ENCODE measurements around the gene MAP7D2.

DNA sequence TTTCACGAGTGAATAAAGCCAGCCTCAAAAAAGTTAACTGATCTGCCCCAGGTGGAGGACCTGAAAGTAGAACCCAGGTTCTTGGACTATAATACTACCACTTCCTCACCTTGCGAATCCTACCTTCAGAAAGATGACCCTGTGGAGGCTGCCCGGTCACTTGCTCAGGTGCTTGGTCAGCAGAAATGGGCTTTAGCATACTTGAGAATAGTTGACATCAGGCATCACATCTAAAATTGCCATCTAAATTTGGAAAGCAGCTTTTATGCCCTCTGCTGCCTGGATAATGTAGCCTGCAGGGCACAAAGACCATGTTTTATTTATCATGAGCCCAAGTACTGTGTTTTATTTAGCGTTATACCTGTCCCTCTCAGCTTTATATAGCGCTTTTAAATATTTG, 128.9 kb downstream of the MAP7D2 start:
- TF ChIP-seq PHF5A (CRISPR knock-in tag; IDR thresholded peaks at IDR 0.05; ENCODE audit: low read depth, unreplicated experiment) (no peak), NCOA2 (CRISPR knock-in tag; IDR thresholded peaks at IDR 0.05) (no peak), HCFC1 (IDR thresholded peaks at IDR 0.05; ENCODE audit: low read depth, low read length) (no peak), THAP9 (CRISPR knock-in tag; IDR thresholded peaks at IDR 0.05; ENCODE audit: borderline replicate concordance) (no peak), GABPA (IDR thresholded peaks at IDR 0.05; ENCODE audit: low read depth, low read length) (no peak), GABPA (CRISPR knock-in tag; IDR thresholded peaks at IDR 0.05; ENCODE audit: low read depth) (no peak)
- TF ChIP-seq, protein P1, sequence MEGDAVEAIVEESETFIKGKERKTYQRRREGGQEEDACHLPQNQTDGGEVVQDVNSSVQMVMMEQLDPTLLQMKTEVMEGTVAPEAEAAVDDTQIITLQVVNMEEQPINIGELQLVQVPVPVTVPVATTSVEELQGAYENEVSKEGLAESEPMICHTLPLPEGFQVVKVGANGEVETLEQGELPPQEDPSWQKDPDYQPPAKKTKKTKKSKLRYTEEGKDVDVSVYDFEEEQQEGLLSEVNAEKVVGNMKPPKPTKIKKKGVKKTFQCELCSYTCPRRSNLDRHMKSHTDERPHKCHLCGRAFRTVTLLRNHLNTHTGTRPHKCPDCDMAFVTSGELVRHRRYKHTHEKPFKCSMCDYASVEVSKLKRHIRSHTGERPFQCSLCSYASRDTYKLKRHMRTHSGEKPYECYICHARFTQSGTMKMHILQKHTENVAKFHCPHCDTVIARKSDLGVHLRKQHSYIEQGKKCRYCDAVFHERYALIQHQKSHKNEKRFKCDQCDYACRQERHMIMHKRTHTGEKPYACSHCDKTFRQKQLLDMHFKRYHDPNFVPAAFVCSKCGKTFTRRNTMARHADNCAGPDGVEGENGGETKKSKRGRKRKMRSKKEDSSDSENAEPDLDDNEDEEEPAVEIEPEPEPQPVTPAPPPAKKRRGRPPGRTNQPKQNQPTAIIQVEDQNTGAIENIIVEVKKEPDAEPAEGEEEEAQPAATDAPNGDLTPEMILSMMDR (CRISPR knock-in tag; IDR thresholded peaks at IDR 0.05), result no peak

All from HepG2 (cell line).